ENCODE results near the gene FRK. TPM values are rescaled to one million over a fixed set of nuclear protein-coding genes. Genes with fewer than 3 reads are reported as not detected.

The FRK gene
- total RNA-seq, 2 donors from 2014 or later, result 0.05 to 0.06 TPM

GRCh38 chr6:116090251-116090650 is 29.6 kb upstream of the FRK start:
- Mint-ChIP-seq H3K4me3 (no peak overlapping the region), H3K9me3 (no peaks in the 10 kb centered on the region), H3K4me1 (no peaks in the 10 kb centered on the region), H3K27me3 (no peaks in the 10 kb centered on the region), H3K27ac (no peak overlapping the region), H3K36me3 (ENCODE audit: low read depth) (no peaks in the 10 kb centered on the region)
- peak; percentile 77 for ATAC-seq (replicated peaks)

- Mint-ChIP-seq H3K4me1 (no peaks in the 10 kb centered on the region), H3K27me3 (peaks cover 6% of the 10 kb centered on the region), H3K9me3 (no peaks in the 10 kb centered on the region), H3K36me3 (ENCODE audit: low read depth) (no peaks in the 10 kb centered on the region), H3K4me3 (no peak overlapping the region), H3K27ac (no peak overlapping the region)
- no peak for ATAC-seq (replicated peaks)
Measured at GRCh38 chr6:116088946-116089345, 28.3 kb upstream of the FRK start.

- H3K36me3 Mint-ChIP-seq (ENCODE audit: low read depth), result no peaks in the 10 kb centered on the region
- no peaks in the 10 kb centered on the region for H3K4me1 Mint-ChIP-seq
- H3K9me3 Mint-ChIP-seq, result no peaks in the 10 kb centered on the region
- ATAC-seq (replicated peaks), result peak; percentile 35
- peaks cover 13% of the 10 kb centered on the region for H3K27me3 Mint-ChIP-seq
- no peak overlapping the region for H3K27ac Mint-ChIP-seq
- H3K4me3 Mint-ChIP-seq, result no peak overlapping the region
Measured at GRCh38 chr6:116087437-116088027, 26.8 kb upstream of the FRK start.

- no peaks in the 10 kb centered on the region for H3K9me3 Mint-ChIP-seq
- peaks cover 26% of the 10 kb centered on the region for H3K27me3 Mint-ChIP-seq
Measured at GRCh38 chr6:116084284-116084683, 23.6 kb upstream of the FRK start.

GRCh38 chr6:116083052-116083451 is 22.4 kb upstream of the FRK start:
- Mint-ChIP-seq H3K27me3 (peaks cover 31% of the 10 kb centered on the region), H3K27ac (no peak overlapping the region), H3K36me3 (ENCODE audit: low read depth) (no peaks in the 10 kb centered on the region), H3K4me1 (no peaks in the 10 kb centered on the region), H3K9me3 (no peaks in the 10 kb centered on the region), H3K4me3 (no peak overlapping the region)
- no peak for ATAC-seq (replicated peaks)

More at GRCh38 chr6:116084284-116084683, 23.6 kb upstream of the FRK start:
- no peak overlapping the region for H3K4me3 Mint-ChIP-seq
- no peak overlapping the region for H3K27ac Mint-ChIP-seq
- no peak for ATAC-seq (replicated peaks)
- H3K4me1 Mint-ChIP-seq, result no peaks in the 10 kb centered on the region
- H3K36me3 Mint-ChIP-seq (ENCODE audit: low read depth), result no peaks in the 10 kb centered on the region

GRCh38 chr6:116078945-116079344 is 18.3 kb upstream of the FRK start:
- Mint-ChIP-seq H3K4me3 (no peak overlapping the region), H3K9me3 (no peaks in the 10 kb centered on the region), H3K27me3 (peaks cover 30% of the 10 kb centered on the region), H3K36me3 (ENCODE audit: low read depth) (no peaks in the 10 kb centered on the region), H3K4me1 (no peaks in the 10 kb centered on the region), H3K27ac (no peak overlapping the region)
- no peak for ATAC-seq (replicated peaks)

- Mint-ChIP-seq H3K36me3 (ENCODE audit: low read depth) (no peaks in the 10 kb centered on the region), H3K4me3 (no peak overlapping the region), H3K27ac (no peak overlapping the region), H3K27me3 (peaks cover 30% of the 10 kb centered on the region), H3K9me3 (no peaks in the 10 kb centered on the region), H3K4me1 (no peaks in the 10 kb centered on the region)
- no peak for ATAC-seq (replicated peaks)
Measured at GRCh38 chr6:116078522-116078921, 17.8 kb upstream of the FRK start.

- no peak for ATAC-seq (replicated peaks)
- no peaks in the 10 kb centered on the region for H3K36me3 Mint-ChIP-seq (ENCODE audit: low read depth)
- no peaks in the 10 kb centered on the region for H3K4me1 Mint-ChIP-seq
- H3K27ac Mint-ChIP-seq, result peak overlapping the region; percentile 16
- peaks cover 9% of the 10 kb centered on the region for H3K27me3 Mint-ChIP-seq
- H3K9me3 Mint-ChIP-seq, result no peaks in the 10 kb centered on the region
- no peak overlapping the region for H3K4me3 Mint-ChIP-seq
Measured at GRCh38 chr6:116074732-116075390, 14.2 kb upstream of the FRK start.

- Mint-ChIP-seq H3K9me3 (no peaks in the 10 kb centered on the region), H3K27ac (no peak overlapping the region), H3K27me3 (peaks cover 8% of the 10 kb centered on the region), H3K36me3 (ENCODE audit: low read depth) (no peaks in the 10 kb centered on the region), H3K4me3 (no peak overlapping the region), H3K4me1 (no peaks in the 10 kb centered on the region)
- ATAC-seq (replicated peaks), result peak; percentile 46
Measured at GRCh38 chr6:116073765-116074440, 13.2 kb upstream of the FRK start.

GRCh38 chr6:116072368-116072767 is 11.7 kb upstream of the FRK start:
- no peak for ATAC-seq (replicated peaks)
- Mint-ChIP-seq H3K4me3 (no peak overlapping the region), H3K27ac (peak overlapping the region; percentile 9), H3K36me3 (ENCODE audit: low read depth) (no peaks in the 10 kb centered on the region), H3K9me3 (no peaks in the 10 kb centered on the region), H3K4me1 (no peaks in the 10 kb centered on the region), H3K27me3 (peaks cover under 1% of the 10 kb centered on the region)

GRCh38 chr6:116070616-116071389 is 10.1 kb upstream of the FRK start:
- Mint-ChIP-seq H3K4me3 (no peak overlapping the region), H3K27ac (no peak overlapping the region), H3K27me3 (peaks cover 3% of the 10 kb centered on the region), H3K36me3 (ENCODE audit: low read depth) (no peaks in the 10 kb centered on the region), H3K9me3 (no peaks in the 10 kb centered on the region), H3K4me1 (no peaks in the 10 kb centered on the region)
- ATAC-seq (replicated peaks), result no peak

GRCh38 chr6:116070101-116070500 is 9.4 kb upstream of the FRK start:
- peaks cover 3% of the 10 kb centered on the region for H3K27me3 Mint-ChIP-seq
- H3K9me3 Mint-ChIP-seq, result no peaks in the 10 kb centered on the region
- no peak for ATAC-seq (replicated peaks)
- no peak overlapping the region for H3K27ac Mint-ChIP-seq
- H3K4me3 Mint-ChIP-seq, result no peak overlapping the region
- no peaks in the 10 kb centered on the region for H3K4me1 Mint-ChIP-seq
- H3K36me3 Mint-ChIP-seq (ENCODE audit: low read depth), result no peaks in the 10 kb centered on the region

- Mint-ChIP-seq H3K36me3 (ENCODE audit: low read depth) (no peaks in the 10 kb centered on the region), H3K4me3 (no peak overlapping the region), H3K27ac (no peak overlapping the region), H3K4me1 (no peaks in the 10 kb centered on the region), H3K9me3 (no peaks in the 10 kb centered on the region), H3K27me3 (peaks cover 7% of the 10 kb centered on the region)
- ATAC-seq (replicated peaks), result no peak
Measured at GRCh38 chr6:116066789-116067188, 6.1 kb upstream of the FRK start.

GRCh38 chr6:116064666-116065065 is 4.0 kb upstream of the FRK start:
- no peak for ATAC-seq (replicated peaks)
- H3K36me3 Mint-ChIP-seq (ENCODE audit: low read depth), result no peaks in the 10 kb centered on the region

More at GRCh38 chr6:116064666-116065065, 4.0 kb upstream of the FRK start:
- H3K4me1 Mint-ChIP-seq, result no peaks in the 10 kb centered on the region
- peaks cover 11% of the 10 kb centered on the region for H3K27me3 Mint-ChIP-seq
- H3K4me3 Mint-ChIP-seq, result no peak overlapping the region
- no peaks in the 10 kb centered on the region for H3K9me3 Mint-ChIP-seq
- H3K27ac Mint-ChIP-seq, result no peak overlapping the region

Measured in activated T-helper 17 cell treated with anti-CD3 and anti-CD28 coated beads, Interleukin-2, amount 50 U/mL, for 72 hours (primary cell).